CD4-positive, alpha-beta T cell (primary cell): ENCODE measurements around the gene SESN1. TPM values are rescaled to one million over a fixed set of nuclear protein-coding genes. Genes with fewer than 3 reads are reported as not detected.

Experiments
- ATAC-seq: fragments of 200-7000 bp; cut with Tn5 transposase; one replicate; pipeline ENCODE4 v1.10.0; 2022; ENCODE audit warnings: mild to moderate bottlenecking; ENCODE audit not compliant: poor library complexity
- CTCF ChIA-PET: fragments of 350-600 bp; sonication (Branson Sonifier 250); formaldehyde crosslinking; loops from one replicate; lab custom pipeline; 2021; ENCODE audit warnings: antibody characterized with exemption, inconsistent platforms; lab: Charles Lee
- POLR2A ChIA-PET: fragments of 350-600 bp; sonication (Branson Sonifier 250); formaldehyde crosslinking; loops from one replicate; lab custom pipeline; 2021; ENCODE audit warnings: antibody characterized with exemption, inconsistent platforms; lab: Charles Lee
- DNase-seq, 14 experiments: peaks; one replicate each; pipeline ENCODE4 v3.0.0-alpha.2; 2013 to 2020; ENCODE audit warnings: mixed read lengths in 2 of 14
- H3K27ac ChIP-seq, 2 donors: one replicate each; pipeline versions ENCODE4 v1.5.1 to v1.7.0; 2013; ENCODE audit warnings: low read length in 2 of 2, low read depth in 1 of 2, mild to moderate bottlenecking in 1 of 2
- H3K27me3 ChIP-seq, 2 experiments: 1 replicate in 1 of 2; 2 replicates in 1 of 2; pipeline versions ENCODE4 v1.6.1 to v1.7.0; 2013; ENCODE audit warnings: low read length in 2 of 2, control low read depth in 1 of 2, mild to moderate bottlenecking in 1 of 2, moderate library complexity in 1 of 2; ENCODE audit not compliant: insufficient read depth in 2 of 2, control insufficient read depth in 1 of 2
- H3K36me3 ChIP-seq: one replicate; pipeline ENCODE4 v1.6.1; 2013; ENCODE audit warnings: low read length, control low read depth; ENCODE audit not compliant: insufficient read depth
- H3K4me1 ChIP-seq: one replicate; pipeline ENCODE4 v1.6.1; 2013; ENCODE audit warnings: low read length, control low read depth; ENCODE audit not compliant: insufficient read depth
- H3K4me3 ChIP-seq: one replicate; pipeline ENCODE4 v1.5.1; 2013; ENCODE audit warnings: mild to moderate bottlenecking, low read length, moderate library complexity
- H3K9me3 ChIP-seq, 2 experiments: 1 replicate in 1 of 2; 2 replicates in 1 of 2; pipeline versions ENCODE4 v1.6.1 to v1.7.0; 2013; ENCODE audit warnings: low read length in 2 of 2, mild to moderate bottlenecking in 2 of 2, control low read depth in 1 of 2, moderate library complexity in 1 of 2; ENCODE audit not compliant: control insufficient read depth in 1 of 2, insufficient read depth in 1 of 2
- H3K27ac Mint-ChIP-seq: one replicate; pipeline ENCODE4 v1.8.0; 2020; ENCODE audit warnings: mixed read lengths
- H3K27me3 Mint-ChIP-seq: one replicate; pipeline ENCODE4 v1.8.0; 2021; ENCODE audit warnings: mixed read lengths
- H3K36me3 Mint-ChIP-seq: one replicate; pipeline ENCODE4 v1.8.0; 2021; ENCODE audit warnings: low read depth, mixed read lengths
- H3K4me1 Mint-ChIP-seq: one replicate; pipeline ENCODE4 v1.8.0; 2021; ENCODE audit warnings: low read depth, mixed read lengths
- H3K4me3 Mint-ChIP-seq: one replicate; pipeline ENCODE4 v1.8.0; 2020; ENCODE audit warnings: mild to moderate bottlenecking, mixed read lengths
- H3K9me3 Mint-ChIP-seq: one replicate; pipeline ENCODE4 v1.8.0; 2020; ENCODE audit warnings: mixed read lengths
- intact Hi-C, 2 experiments: fragments of 100-400 bp; cut with DNase I in 1 of 2; cut with micrococcal nuclease in 1 of 2; formaldehyde crosslinking; loops; one replicate each; pipeline versions ENCODE4 v1.15.1 to v1.9.0; 2023 to 2025; cut with DNase I, micrococcal nuclease
- total RNA-seq, 174 experiments: library from RNA in 2 of 174; stranded (reverse) in 2 of 174; gene quantifications; one replicate each; pipeline ENCODE4 v1.2.3 and lab custom pipeline; 2021 to 2026
- TF ChIP-seq, protein P1 (sequence below): fragments of 200-600 bp; IDR thresholded peaks from one replicate; pipeline ENCODE4 v1.8.0; 2022; ENCODE audit warnings: antibody characterized with exemption, mild to moderate bottlenecking

Gene SESN1
- total RNA-seq, 2 experiments from 2014 or later = 95.9 to 98.3 TPM

DNA sequence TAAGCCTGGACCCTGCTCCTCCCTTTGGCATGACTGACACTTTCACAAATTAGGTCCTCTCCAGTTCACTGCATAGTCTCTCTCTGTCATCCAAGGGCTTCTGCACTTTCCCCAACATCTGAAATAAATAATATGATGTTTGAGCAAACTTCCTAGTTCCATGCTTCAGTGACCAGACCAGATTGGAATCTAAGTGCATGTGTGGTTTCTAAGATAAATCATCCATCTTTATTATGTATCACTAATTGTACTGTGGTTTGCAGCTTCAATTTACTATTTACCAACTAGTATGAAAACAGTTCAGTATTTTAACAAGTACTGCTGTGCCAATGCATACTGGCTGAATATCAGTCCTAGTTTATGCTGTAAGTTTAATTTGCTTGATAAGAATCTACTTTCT is 18.7 kb downstream of the SESN1 start:
- Mint-ChIP-seq H3K27me3 (no peaks in the 10 kb centered on the region), H3K4me3 (no peak overlapping the region), H3K27ac (no peak overlapping the region), H3K36me3 (no peaks in the 10 kb centered on the region), H3K9me3 (no peaks in the 10 kb centered on the region), H3K4me1 (peaks cover 19% of the 10 kb centered on the region)
- H3K36me3 ChIP-seq = no peaks in the 10 kb centered on the region
- no peak overlapping the region for H3K4me3 ChIP-seq
- intact Hi-C loops = loop anchor here (5.0 to 10.0 kb wide), 2 partner anchors 161 to 179 kb away; no protein-coding TSS in a partner anchor
- ATAC-seq (no peak), DNase-seq (no peak)
- no peaks in the 10 kb centered on the region for H3K27me3 ChIP-seq
- CTCF ChIA-PET = interaction anchor here (1.1 to 6.0 kb wide), 2 partner anchors 15 to 533 kb away, joined by 4 to 50 read pairs; no protein-coding TSS in a partner anchor
- H3K9me3 ChIP-seq = no peaks in the 10 kb centered on the region
- POLR2A ChIA-PET = no interaction called here
- no peaks in the 10 kb centered on the region for H3K4me1 ChIP-seq
- H3K27ac ChIP-seq = no peak overlapping the region
- TF ChIP-seq, protein P1, sequence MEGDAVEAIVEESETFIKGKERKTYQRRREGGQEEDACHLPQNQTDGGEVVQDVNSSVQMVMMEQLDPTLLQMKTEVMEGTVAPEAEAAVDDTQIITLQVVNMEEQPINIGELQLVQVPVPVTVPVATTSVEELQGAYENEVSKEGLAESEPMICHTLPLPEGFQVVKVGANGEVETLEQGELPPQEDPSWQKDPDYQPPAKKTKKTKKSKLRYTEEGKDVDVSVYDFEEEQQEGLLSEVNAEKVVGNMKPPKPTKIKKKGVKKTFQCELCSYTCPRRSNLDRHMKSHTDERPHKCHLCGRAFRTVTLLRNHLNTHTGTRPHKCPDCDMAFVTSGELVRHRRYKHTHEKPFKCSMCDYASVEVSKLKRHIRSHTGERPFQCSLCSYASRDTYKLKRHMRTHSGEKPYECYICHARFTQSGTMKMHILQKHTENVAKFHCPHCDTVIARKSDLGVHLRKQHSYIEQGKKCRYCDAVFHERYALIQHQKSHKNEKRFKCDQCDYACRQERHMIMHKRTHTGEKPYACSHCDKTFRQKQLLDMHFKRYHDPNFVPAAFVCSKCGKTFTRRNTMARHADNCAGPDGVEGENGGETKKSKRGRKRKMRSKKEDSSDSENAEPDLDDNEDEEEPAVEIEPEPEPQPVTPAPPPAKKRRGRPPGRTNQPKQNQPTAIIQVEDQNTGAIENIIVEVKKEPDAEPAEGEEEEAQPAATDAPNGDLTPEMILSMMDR = no peak

DNA sequence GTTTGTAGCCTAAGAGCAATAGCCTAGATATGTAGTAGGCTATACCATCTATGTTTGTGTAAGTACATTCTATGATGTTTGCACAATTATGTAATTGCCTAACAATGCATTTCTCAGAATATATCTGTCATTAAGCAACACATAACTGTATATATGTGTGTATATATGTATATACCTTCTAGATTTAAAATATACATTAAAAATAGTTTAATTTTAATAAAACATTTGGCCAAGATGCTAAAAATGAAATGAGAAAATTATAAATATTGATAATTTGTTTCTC is 20.6 kb downstream of the SESN1 start:
- H3K4me3 Mint-ChIP-seq = no peak overlapping the region
- Histone ChIP-seq H3K9me3 (no peaks in the 10 kb centered on the region), H3K4me3 (no peak overlapping the region), H3K4me1 (peaks cover 8% of the 10 kb centered on the region), H3K27me3 (no peaks in the 10 kb centered on the region), H3K27ac (no peak overlapping the region), H3K36me3 (no peaks in the 10 kb centered on the region)
- DNase-seq (no peak), ATAC-seq (no peak)
- TF ChIP-seq, protein P1 = no peak
- H3K27ac Mint-ChIP-seq = no peak overlapping the region
- ChIA-PET POLR2A (interaction anchor here (0.9 to 4.4 kb wide), 6 partner anchors 20 to 533 kb away, joined by 3 to 43 read pairs (median 18); partner anchors contain the start of genes CEP57L1 and SESN1), CTCF (interaction anchor here (1.2 to 6.0 kb wide), 8 partner anchors 8 to 531 kb away, joined by 3 to 50 read pairs (median 4); partner anchors contain the start of genes CEP57L1 and SESN1)
- H3K9me3 Mint-ChIP-seq = no peaks in the 10 kb centered on the region
- peaks cover 25% of the 10 kb centered on the region for H3K4me1 Mint-ChIP-seq
- intact Hi-C loops = loop anchor here (5.0 to 10.0 kb wide), 2 partner anchors 127 to 159 kb away; no protein-coding TSS in a partner anchor
- H3K27me3 Mint-ChIP-seq = no peaks in the 10 kb centered on the region
- no peaks in the 10 kb centered on the region for H3K36me3 Mint-ChIP-seq

DNA sequence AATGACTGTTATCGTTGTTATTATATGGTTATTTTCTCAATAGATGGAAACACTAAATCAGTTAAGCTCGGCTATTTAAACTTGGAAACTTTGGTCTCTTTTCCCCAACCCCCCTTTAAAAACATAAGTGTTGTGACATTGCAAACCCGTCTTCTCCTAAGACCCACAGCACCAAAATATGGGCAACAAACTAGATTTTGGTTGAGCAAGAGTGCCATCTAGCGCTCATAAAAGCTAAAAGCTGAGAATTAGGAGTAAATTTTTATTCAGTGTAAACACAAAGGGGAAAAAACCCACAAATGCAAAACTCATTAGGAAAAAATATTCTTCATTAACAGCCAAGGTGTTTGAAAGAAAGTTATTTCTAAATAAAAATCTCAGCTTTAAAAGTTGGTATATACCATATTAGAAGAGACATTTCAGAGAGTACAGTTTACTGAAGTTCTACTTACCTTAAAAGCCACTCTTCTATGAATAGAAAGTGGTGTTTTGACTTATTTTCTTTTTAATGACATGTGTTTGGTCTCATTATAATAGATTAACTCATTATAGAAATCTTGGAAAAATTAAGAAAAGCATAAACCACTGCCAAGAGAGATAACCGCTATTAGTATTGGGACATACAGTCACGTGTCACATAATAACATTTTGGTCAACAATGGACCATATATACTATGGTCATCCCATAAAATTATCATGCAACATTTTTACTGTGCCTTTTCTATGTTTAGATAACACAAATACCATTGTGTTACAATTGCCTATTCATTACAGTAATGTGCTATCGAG is 21.1 kb downstream of the SESN1 start:
- no peak overlapping the region for H3K4me3 ChIP-seq

More for the DNA sequence above, 21.1 kb downstream of the SESN1 start:
- POLR2A ChIA-PET = interaction anchor here (1.0 to 4.4 kb wide), 11 partner anchors 21 to 532 kb away, joined by 3 to 43 read pairs (median 10); partner anchors contain the start of genes CEP57L1, FOXO3 and SESN1
- Mint-ChIP-seq H3K9me3 (no peaks in the 10 kb centered on the region), H3K27ac (no peak overlapping the region), H3K4me3 (peak overlapping the region; percentile 0), H3K27me3 (no peaks in the 10 kb centered on the region), H3K4me1 (peaks cover 25% of the 10 kb centered on the region), H3K36me3 (no peaks in the 10 kb centered on the region)
- Histone ChIP-seq H3K9me3 (no peaks in the 10 kb centered on the region), H3K36me3 (no peaks in the 10 kb centered on the region), H3K4me1 (peaks cover 8% of the 10 kb centered on the region), H3K27ac (no peak overlapping the region), H3K27me3 (no peaks in the 10 kb centered on the region)
- intact Hi-C loops = loop anchor here (1.0 to 10.0 kb wide), 7 partner anchors 64 to 531 kb away; no protein-coding TSS in a partner anchor
- peak in 11 of 14 experiments; percentile 17 to 87 (median 37) for DNase-seq
- CTCF ChIA-PET = interaction anchor here (0.6 to 6.0 kb wide), 21 partner anchors 8 to 531 kb away, joined by 3 to 50 read pairs (median 4); partner anchors contain the start of genes ARMC2, CD164, CEP57L1 and SESN1
- TF ChIP-seq, protein P1 = peak; percentile 85
- ATAC-seq = peak; percentile 74
